Measurements from ENCODE around the gene SAC3D1.
A peak's percentile ranks its signal among the peaks of the same experiment; 100 is the strongest.
"Not testable (repeated sequence)": the region's sequence is repeated elsewhere in the genome, so short reads cannot be mapped to it uniquely, and the experiment has no call there.

The SAC3D1 gene

GRCh38 chr11:65040847-65041622 lies at the start of gene SAC3D1:
Gene SAC3D1 (plus strand): TSS chr11:65041210. CDS start chr11:65041293, 83 bp downstream.
- H2AFZ ChIP-seq (ENCODE audit: low read length, unreplicated experiment) = peak within 1 kb of the TSS; percentile 75
- H3K79me2 ChIP-seq (ENCODE audit: control insufficient read depth, insufficient read depth, low read length, unreplicated experiment) = peaks cover 13% of the 10 kb centered on the region
- H3K27me3 ChIP-seq (ENCODE audit: insufficient read depth, low read length) = no peaks in the 10 kb centered on the region
- peak within 1 kb of the TSS; percentile 100 for H3K4me3 ChIP-seq (ENCODE audit: low read depth, low read length)
- peaks cover 7% of the 10 kb centered on the region for H3K4me1 ChIP-seq (ENCODE audit: control insufficient read depth, insufficient read depth, low read length, unreplicated experiment)
- 0 out of 2 replicates have a peak, but pooled peaks cover 5% of the 10 kb centered on the region for H3K36me3 ChIP-seq (ENCODE audit: insufficient read depth, low read length)
- H3K27ac ChIP-seq (ENCODE audit: low read depth, low read length) = peak within 1 kb of the TSS; percentile 66

- Histone ChIP-seq H3K4me3 (ENCODE audit: low read depth, low read length) (no peak overlapping the region), H3K4me1 (ENCODE audit: control insufficient read depth, insufficient read depth, low read length, unreplicated experiment) (peaks cover 20% of the 10 kb centered on the region), H3K27me3 (ENCODE audit: insufficient read depth, low read length) (no peaks in the 10 kb centered on the region), H3K27ac (ENCODE audit: low read depth, low read length) (no peak overlapping the region), H3K79me2 (ENCODE audit: control insufficient read depth, insufficient read depth, low read length, unreplicated experiment) (no peaks in the 10 kb centered on the region), H3K36me3 (ENCODE audit: insufficient read depth, low read length) (no peaks in the 10 kb centered on the region), H2AFZ (ENCODE audit: low read length, unreplicated experiment) (no peak overlapping the region)
Measured at GRCh38 chr11:64994318-64994717, 46.7 kb upstream of the SAC3D1 start.

GRCh38 chr11:64996327-64996709 lies 44.7 kb upstream of the SAC3D1 start:
- Histone ChIP-seq H3K79me2 (ENCODE audit: control insufficient read depth, insufficient read depth, low read length, unreplicated experiment) (no peaks in the 10 kb centered on the region), H3K27ac (ENCODE audit: low read depth, low read length) (no peak overlapping the region), H2AFZ (ENCODE audit: low read length, unreplicated experiment) (peak overlapping the region; percentile 27), H3K27me3 (ENCODE audit: insufficient read depth, low read length) (no peaks in the 10 kb centered on the region), H3K4me1 (ENCODE audit: control insufficient read depth, insufficient read depth, low read length, unreplicated experiment) (peaks cover 13% of the 10 kb centered on the region), H3K4me3 (ENCODE audit: low read depth, low read length) (peak overlapping the region; percentile 62), H3K36me3 (ENCODE audit: insufficient read depth, low read length) (no peaks in the 10 kb centered on the region)

GRCh38 chr11:64996710-64997380 lies 44.2 kb upstream of the SAC3D1 start, which contains the start of gene BATF2:
Gene BATF2 (minus strand): TSS chr11:64996971. CDS start chr11:64996914, 57 bp downstream.
- H3K4me3 ChIP-seq (ENCODE audit: low read depth, low read length) = peak within 1 kb of the TSS; percentile 62
- no peaks in the 10 kb centered on the region for H3K36me3 ChIP-seq (ENCODE audit: insufficient read depth, low read length)
- no peaks in the 10 kb centered on the region for H3K79me2 ChIP-seq (ENCODE audit: control insufficient read depth, insufficient read depth, low read length, unreplicated experiment)
- H3K27ac ChIP-seq (ENCODE audit: low read depth, low read length) = no peak within 1 kb of the TSS
- H3K27me3 ChIP-seq (ENCODE audit: insufficient read depth, low read length) = no peaks in the 10 kb centered on the region
- peak within 1 kb of the TSS; percentile 27 for H2AFZ ChIP-seq (ENCODE audit: low read length, unreplicated experiment)
- H3K4me1 ChIP-seq (ENCODE audit: control insufficient read depth, insufficient read depth, low read length, unreplicated experiment) = peaks cover 13% of the 10 kb centered on the region

GRCh38 chr11:64998141-64998540 lies 42.9 kb upstream of the SAC3D1 start:
- Histone ChIP-seq H3K4me1 (ENCODE audit: control insufficient read depth, insufficient read depth, low read length, unreplicated experiment) (peaks cover 13% of the 10 kb centered on the region), H2AFZ (ENCODE audit: low read length, unreplicated experiment) (no peak overlapping the region)

GRCh38 chr11:64998690-64999431 lies 42.1 kb upstream of the SAC3D1 start:
- Histone ChIP-seq H3K79me2 (ENCODE audit: control insufficient read depth, insufficient read depth, low read length, unreplicated experiment) (no peaks in the 10 kb centered on the region), H3K36me3 (ENCODE audit: insufficient read depth, low read length) (no peaks in the 10 kb centered on the region), H3K4me1 (ENCODE audit: control insufficient read depth, insufficient read depth, low read length, unreplicated experiment) (peaks cover 13% of the 10 kb centered on the region), H3K27me3 (ENCODE audit: insufficient read depth, low read length) (no peaks in the 10 kb centered on the region), H3K4me3 (ENCODE audit: low read depth, low read length) (no peak overlapping the region), H2AFZ (ENCODE audit: low read length, unreplicated experiment) (no peak overlapping the region), H3K27ac (ENCODE audit: low read depth, low read length) (no peak overlapping the region)

More at GRCh38 chr11:64998141-64998540, 42.9 kb upstream of the SAC3D1 start:
- H3K27ac ChIP-seq (ENCODE audit: low read depth, low read length) = no peak overlapping the region
- no peaks in the 10 kb centered on the region for H3K79me2 ChIP-seq (ENCODE audit: control insufficient read depth, insufficient read depth, low read length, unreplicated experiment)
- H3K27me3 ChIP-seq (ENCODE audit: insufficient read depth, low read length) = no peaks in the 10 kb centered on the region
- H3K36me3 ChIP-seq (ENCODE audit: insufficient read depth, low read length) = no peaks in the 10 kb centered on the region
- H3K4me3 ChIP-seq (ENCODE audit: low read depth, low read length) = no peak overlapping the region

- Histone ChIP-seq H2AFZ (ENCODE audit: low read length, unreplicated experiment) (no peak overlapping the region), H3K4me3 (ENCODE audit: low read depth, low read length) (no peak overlapping the region), H3K27ac (ENCODE audit: low read depth, low read length) (no peak overlapping the region), H3K79me2 (ENCODE audit: control insufficient read depth, insufficient read depth, low read length, unreplicated experiment) (no peaks in the 10 kb centered on the region), H3K27me3 (ENCODE audit: insufficient read depth, low read length) (no peaks in the 10 kb centered on the region), H3K36me3 (ENCODE audit: insufficient read depth, low read length) (no peaks in the 10 kb centered on the region), H3K4me1 (ENCODE audit: control insufficient read depth, insufficient read depth, low read length, unreplicated experiment) (peaks cover 13% of the 10 kb centered on the region)
Measured at GRCh38 chr11:64999478-64999877, 41.5 kb upstream of the SAC3D1 start.

GRCh38 chr11:65002706-65003105 lies 38.3 kb upstream of the SAC3D1 start:
- no peaks in the 10 kb centered on the region for H3K79me2 ChIP-seq (ENCODE audit: control insufficient read depth, insufficient read depth, low read length, unreplicated experiment)
- H3K4me1 ChIP-seq (ENCODE audit: control insufficient read depth, insufficient read depth, low read length, unreplicated experiment) = peaks cover 11% of the 10 kb centered on the region
- no peaks in the 10 kb centered on the region for H3K27me3 ChIP-seq (ENCODE audit: insufficient read depth, low read length)
- H3K4me3 ChIP-seq (ENCODE audit: low read depth, low read length) = no peak overlapping the region
- no peak overlapping the region for H2AFZ ChIP-seq (ENCODE audit: low read length, unreplicated experiment)
- no peak overlapping the region for H3K27ac ChIP-seq (ENCODE audit: low read depth, low read length)
- no peaks in the 10 kb centered on the region for H3K36me3 ChIP-seq (ENCODE audit: insufficient read depth, low read length)

GRCh38 chr11:65003282-65003681 lies 37.7 kb upstream of the SAC3D1 start:
- Histone ChIP-seq H3K4me3 (ENCODE audit: low read depth, low read length) (no peak overlapping the region), H2AFZ (ENCODE audit: low read length, unreplicated experiment) (no peak overlapping the region), H3K79me2 (ENCODE audit: control insufficient read depth, insufficient read depth, low read length, unreplicated experiment) (no peaks in the 10 kb centered on the region), H3K27ac (ENCODE audit: low read depth, low read length) (no peak overlapping the region), H3K36me3 (ENCODE audit: insufficient read depth, low read length) (no peaks in the 10 kb centered on the region), H3K4me1 (ENCODE audit: control insufficient read depth, insufficient read depth, low read length, unreplicated experiment) (peaks cover 14% of the 10 kb centered on the region), H3K27me3 (ENCODE audit: insufficient read depth, low read length) (no peaks in the 10 kb centered on the region)

GRCh38 chr11:65003968-65004367 lies 37.0 kb upstream of the SAC3D1 start:
- not testable (repeated sequence) for H3K27me3 ChIP-seq (ENCODE audit: insufficient read depth, low read length); H2AFZ ChIP-seq (ENCODE audit: low read length, unreplicated experiment); H3K79me2 ChIP-seq (ENCODE audit: control insufficient read depth, insufficient read depth, low read length, unreplicated experiment); H3K27ac ChIP-seq (ENCODE audit: low read depth, low read length); H3K36me3 ChIP-seq (ENCODE audit: insufficient read depth, low read length); H3K4me3 ChIP-seq (ENCODE audit: low read depth, low read length)
- peaks cover 16% of the 10 kb centered on the region for H3K4me1 ChIP-seq (ENCODE audit: control insufficient read depth, insufficient read depth, low read length, unreplicated experiment)
